Endodermal cell (in vitro differentiated cells): ENCODE results near the gene THBD. TPM values are rescaled to one million over a fixed set of nuclear protein-coding genes. Genes with fewer than 3 reads are reported as not detected.

Experiments
- DNase-seq: peaks from one replicate; pipeline ENCODE4 v3.0.0-alpha.2; 2017
- H3K27ac ChIP-seq: 2 replicates; pipeline ENCODE4 v1.5.1; 2013; ENCODE audit warnings: mild to moderate bottlenecking, low read depth, low read length, moderate library complexity
- H3K27me3 ChIP-seq: 2 replicates; pipeline ENCODE4 v1.6.1; 2013; ENCODE audit warnings: mild to moderate bottlenecking, low read length, moderate library complexity; ENCODE audit not compliant: insufficient read depth, control insufficient read depth, poor library complexity, severe bottlenecking
- H3K36me3 ChIP-seq: 2 replicates; pipeline ENCODE4 v1.7.0; 2013; ENCODE audit warnings: mild to moderate bottlenecking, low read length, moderate library complexity; ENCODE audit not compliant: control insufficient read depth, insufficient read depth
- H3K4me1 ChIP-seq: one replicate; pipeline ENCODE4 v1.7.0; 2013; ENCODE audit warnings: low read length; ENCODE audit not compliant: control insufficient read depth, insufficient read depth
- H3K4me3 ChIP-seq: 2 replicates; pipeline ENCODE4 v1.5.1; 2013; ENCODE audit warnings: mild to moderate bottlenecking, low read length, moderate library complexity
- H3K9ac ChIP-seq: 2 replicates; pipeline ENCODE4 v1.6.1; 2013; ENCODE audit warnings: mild to moderate bottlenecking, low read length, moderate library complexity; ENCODE audit not compliant: poor library complexity, severe bottlenecking; ENCODE audit errors: extremely low read depth
- H3K9me3 ChIP-seq: 2 replicates; pipeline ENCODE4 v1.6.1; 2013; ENCODE audit warnings: mild to moderate bottlenecking, low read length, moderate library complexity; ENCODE audit not compliant: control insufficient read depth
- H3K27ac Mint-ChIP-seq: 2 replicates; pipeline ENCODE4 v1.8.0; 2020; ENCODE audit warnings: mixed read lengths
- H3K27me3 Mint-ChIP-seq: 2 replicates; pipeline ENCODE4 v1.8.0; 2021; ENCODE audit warnings: mild to moderate bottlenecking, mixed read lengths; ENCODE audit not compliant: insufficient read depth
- H3K36me3 Mint-ChIP-seq: 2 replicates; pipeline ENCODE4 v1.8.0; 2020; ENCODE audit warnings: low read depth, mixed read lengths
- H3K4me1 Mint-ChIP-seq: 2 replicates; pipeline ENCODE4 v1.8.0; 2020; ENCODE audit warnings: mixed read lengths
- H3K4me3 Mint-ChIP-seq: 2 replicates; pipeline ENCODE4 v1.8.0; 2020; ENCODE audit warnings: mild to moderate bottlenecking, moderate library complexity, mixed read lengths
- H3K9me3 Mint-ChIP-seq: 2 replicates; pipeline ENCODE4 v1.8.0; 2020; ENCODE audit warnings: mild to moderate bottlenecking, mixed read lengths
- CTCF ChIP-seq: fragments of 200-600 bp; sonication (generic); conservative IDR thresholded peaks from 2 replicates; pipeline ENCODE4 v1.5.0; 2021; ENCODE audit warnings: antibody characterized with exemption, mild to moderate bottlenecking
- WGBS, 2 experiments: methylation state at CpG; one replicate each; pipeline versions ENCODE4 v1.1.5 to v1.1.7; 2013; ENCODE audit warnings: missing lambda C conversion rate in 2 of 2, mixed read lengths in 1 of 2; ENCODE audit not compliant: insufficient coverage in 1 of 2, insufficient read length in 1 of 2; 5-methylcytosine and 5-hydroxymethylcytosine counted together
- total RNA-seq, 2 donors: library from RNA; stranded (reverse); fragmentation: NEBNext Ultra II Directional in 1 of 2; extraction: Animal tissue kit (Norgen Biotek cat#: 25700) in 1 of 2; gene quantifications; 2 replicates in 1 of 2; 3 replicates in 1 of 2; pipeline ENCODE4 v1.2.1, GENCODE V29; 2021

The THBD gene
- total RNA-seq, 2 donors from 2014 or later, result 1.2 to 2.0 TPM

- H3K4me1 ChIP-seq, result no peaks in the 10 kb centered on the region
- no peaks in the 10 kb centered on the region for H3K27me3 ChIP-seq
- no peak overlapping the region for H3K27ac ChIP-seq
- no peaks in the 10 kb centered on the region for H3K9me3 ChIP-seq
- H3K36me3 ChIP-seq, result no peaks in the 10 kb centered on the region
- 94% methylated on average over 2 of the region's 2 CpGs; no CpG with 5 or more reads in 1 of the 2 experiments for WGBS, 2 experiments
- no peaks in the 10 kb centered on the region for H3K27me3 Mint-ChIP-seq
- no peak overlapping the region for H3K4me3 Mint-ChIP-seq
- no peak overlapping the region for H3K4me3 ChIP-seq
- H3K4me1 Mint-ChIP-seq, result peaks cover 5% of the 10 kb centered on the region
- no peak for TF ChIP-seq CTCF
- DNase-seq, result no peak
- no peak overlapping the region for H3K27ac Mint-ChIP-seq
- no peaks in the 10 kb centered on the region for H3K36me3 Mint-ChIP-seq
- no peak overlapping the region for H3K9ac ChIP-seq
- no peaks in the 10 kb centered on the region for H3K9me3 Mint-ChIP-seq
Measured at GRCh38 chr20:23069108-23069507, 19.6 kb upstream of the THBD start.

GRCh38 chr20:23068283-23068682 is 18.8 kb upstream of the THBD start:
- TF ChIP-seq CTCF, result no peak
- Histone ChIP-seq H3K27ac (no peak overlapping the region), H3K27me3 (no peaks in the 10 kb centered on the region), H3K9me3 (no peaks in the 10 kb centered on the region), H3K4me3 (no peak overlapping the region), H3K36me3 (no peaks in the 10 kb centered on the region), H3K4me1 (no peaks in the 10 kb centered on the region), H3K9ac (no peak overlapping the region)
- Mint-ChIP-seq H3K9me3 (no peaks in the 10 kb centered on the region), H3K4me1 (peaks cover 12% of the 10 kb centered on the region), H3K4me3 (no peak overlapping the region), H3K27ac (no peak overlapping the region), H3K27me3 (no peaks in the 10 kb centered on the region), H3K36me3 (no peaks in the 10 kb centered on the region)
- no peak for DNase-seq
- 83 to 90% methylated on average over 1 of the region's 1 CpG for WGBS, 2 experiments

GRCh38 chr20:23066772-23067171 is 17.3 kb upstream of the THBD start:
- no peak for TF ChIP-seq CTCF
- no peaks in the 10 kb centered on the region for H3K36me3 ChIP-seq
- H3K27ac ChIP-seq, result no peak overlapping the region
- no peaks in the 10 kb centered on the region for H3K9me3 Mint-ChIP-seq
- no peak for DNase-seq
- H3K27ac Mint-ChIP-seq, result no peak overlapping the region
- no peaks in the 10 kb centered on the region for H3K9me3 ChIP-seq
- H3K4me3 Mint-ChIP-seq, result no peak overlapping the region
- no peaks in the 10 kb centered on the region for H3K27me3 ChIP-seq
- WGBS, 2 experiments, result 85% methylated on average over 3 of the region's 3 CpGs; no CpG with 5 or more reads in 1 of the 2 experiments
- H3K27me3 Mint-ChIP-seq, result no peaks in the 10 kb centered on the region
- no peaks in the 10 kb centered on the region for H3K36me3 Mint-ChIP-seq
- H3K4me1 ChIP-seq, result no peaks in the 10 kb centered on the region
- H3K9ac ChIP-seq, result no peak overlapping the region
- H3K4me1 Mint-ChIP-seq, result peaks cover 24% of the 10 kb centered on the region
- H3K4me3 ChIP-seq, result no peak overlapping the region
